Smooth muscle cell of the brain vasculature (primary cell): ENCODE measurements around the gene NUS1.
"Not testable (repeated sequence)": the region's sequence is repeated elsewhere in the genome, so short reads cannot be mapped to it uniquely, and the experiment has no call there.

ENCODE experiments used
- DNase-seq: peaks from one replicate; pipeline ENCODE4 v3.0.0-alpha.2; 2012; ENCODE audit warnings: low read depth, low spot score

The NUS1 gene

GRCh38 chr6:117674991-117675657, at the start of gene NUS1:
Gene NUS1, plus strand, starts transcription at chr6:117675469. Its CDS starts 202 bp downstream, at chr6:117675671.
- DNase-seq, result peak; percentile 92

GRCh38 chr6:117627533-117627932, 47.7 kb upstream of the NUS1 start:
- DNase-seq, result no peak

GRCh38 chr6:117629119-117629660, 46.1 kb upstream of the NUS1 start:
- DNase-seq, result no peak

GRCh38 chr6:117637770-117638169, 37.5 kb upstream of the NUS1 start:
- no peak for DNase-seq

GRCh38 chr6:117642976-117643375, 32.3 kb upstream of the NUS1 start:
- DNase-seq, result no peak

GRCh38 chr6:117651984-117652383, 23.3 kb upstream of the NUS1 start:
- DNase-seq, result not testable (repeated sequence)

GRCh38 chr6:117653949-117654348, 21.3 kb upstream of the NUS1 start:
- no peak for DNase-seq

- DNase-seq, result no peak
Observed at GRCh38 chr6:117655380-117655779, 19.9 kb upstream of the NUS1 start.

GRCh38 chr6:117666881-117667280, 8.4 kb upstream of the NUS1 start:
- DNase-seq, result no peak

GRCh38 chr6:117668736-117669135, 6.5 kb upstream of the NUS1 start:
- DNase-seq, result no peak

- no peak for DNase-seq
Observed at GRCh38 chr6:117674503-117674902, 766 bp upstream of the NUS1 start.

- not testable (repeated sequence) for DNase-seq
Observed at GRCh38 chr6:117675658-117676301, 511 bp downstream of the NUS1 start.

- no peak for DNase-seq
Observed at GRCh38 chr6:117676577-117677218, 1.4 kb downstream of the NUS1 start.

GRCh38 chr6:117677553-117678141, 2.4 kb downstream of the NUS1 start:
- no peak for DNase-seq

- no peak for DNase-seq
Observed at GRCh38 chr6:117681162-117681741, 6.0 kb downstream of the NUS1 start.

GRCh38 chr6:117684749-117685148, 9.5 kb downstream of the NUS1 start:
- no peak for DNase-seq

GRCh38 chr6:117685359-117685758, 10.1 kb downstream of the NUS1 start:
- DNase-seq, result no peak

GRCh38 chr6:117687021-117687648, 11.9 kb downstream of the NUS1 start:
- DNase-seq, result no peak

GRCh38 chr6:117689584-117689983, 14.3 kb downstream of the NUS1 start:
- DNase-seq, result not testable (repeated sequence)

- no peak for DNase-seq
Observed at GRCh38 chr6:117706504-117706903, 31.2 kb downstream of the NUS1 start.

- DNase-seq, result not testable (repeated sequence)
Observed at GRCh38 chr6:117706936-117707509, 31.8 kb downstream of the NUS1 start.
